NCI-H1417 (cell line): ENCODE measurements around the gene CEP120.

Source experiments
- DNase-seq, 3 experiments: peaks; one replicate each; lab custom pipeline; 2025; lab: John Stamatoyannopoulos, UW

CEP120 gene

GRCh38 chr5:123299136-123299535 is 124.1 kb downstream of the CEP120 start:
- DNase-seq = no peak

- DNase-seq = no peak
Observed at GRCh38 chr5:123298335-123299030, 124.7 kb downstream of the CEP120 start.

- no peak for DNase-seq
Observed at GRCh38 chr5:123297866-123298265, 125.3 kb downstream of the CEP120 start.

GRCh38 chr5:123297198-123297831 is 125.9 kb downstream of the CEP120 start:
- DNase-seq = no peak
